ENCODE results near the gene SLC6A3. TPM values are rescaled to one million over a fixed set of nuclear protein-coding genes. Genes with fewer than 3 reads are reported as not detected.

The SLC6A3 gene
- total RNA-seq, 5 donors from 2014 or later (not counting 1 experiment from before 2014, with no cell fraction given), result 0.22 TPM; not detected in 4

DNA sequence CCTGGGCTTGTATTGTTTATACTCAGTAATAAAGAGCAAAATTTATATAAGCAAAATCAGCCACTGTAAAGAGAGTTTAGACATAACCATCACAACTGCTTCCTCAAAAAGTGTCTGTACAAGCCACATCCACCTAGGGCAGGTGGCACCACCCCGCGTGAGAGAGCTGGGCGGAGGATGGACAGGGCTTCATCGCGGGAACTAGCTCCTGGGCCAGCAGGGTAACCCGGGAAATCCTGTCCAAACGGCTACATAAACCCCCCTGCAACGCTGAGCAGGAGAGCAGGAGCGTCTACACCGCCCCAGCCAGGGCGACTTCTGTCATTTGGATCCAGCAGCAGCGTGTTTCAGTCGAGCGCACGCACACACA is 1.3 kb downstream of the SLC6A3 start:
- Mint-ChIP-seq H3K4me1 (peaks cover 15 to 31% (median 31%) of the 10 kb centered on the region in 3 donors), H3K4me3 (peak overlapping the region; percentile 14 to 69 (median 26)), H3K27ac (no peak overlapping the region), H3K27me3 (peaks cover 37 to 65% of the 10 kb centered on the region in 2 donors), H3K36me3 (peaks cover 2% of the 10 kb centered on the region), H3K9me3 (peaks cover 6 to 10% (median 7%) of the 10 kb centered on the region in 3 donors)
- ChIA-PET CTCF (no interaction called here), POLR2A (no interaction called here)
- no peak overlapping the region for H3K27ac ChIP-seq (ENCODE audit: low read length)
- no peak for DNase-seq
- H3K4me1 ChIP-seq (ENCODE audit: control insufficient read depth in 1 of 2, extremely low read depth in 1 of 2, insufficient read depth in 2 of 2, low read length in 2 of 2), result peaks cover 0 to 26% of the 10 kb centered on the region in 2 experiments
- peaks cover 8 to 81% of the 10 kb centered on the region in 2 experiments for H3K27me3 ChIP-seq (replicated peaks in 1 of 2; ENCODE audit: control insufficient read depth in 2 of 2, extremely low read depth in 1 of 2, insufficient read depth in 2 of 2, low read length in 1 of 2)
- no peak for ATAC-seq (replicated peaks in 1 of 4)
- no peaks in the 10 kb centered on the region for H3K9me3 ChIP-seq
- 59% methylated on average over 15 of the region's 15 CpGs for WGBS (ENCODE audit: insufficient coverage)
- no peak overlapping the region for H3K4me3 ChIP-seq (ENCODE audit: control insufficient read depth in 1 of 2, extremely low read depth in 1 of 2, low read length in 1 of 2)
- H3K36me3 ChIP-seq (ENCODE audit: control insufficient read depth in 2 of 2, extremely low read depth in 1 of 2, insufficient read depth in 1 of 2, low read length in 1 of 2), result no peaks in the 10 kb centered on the region

DNA sequence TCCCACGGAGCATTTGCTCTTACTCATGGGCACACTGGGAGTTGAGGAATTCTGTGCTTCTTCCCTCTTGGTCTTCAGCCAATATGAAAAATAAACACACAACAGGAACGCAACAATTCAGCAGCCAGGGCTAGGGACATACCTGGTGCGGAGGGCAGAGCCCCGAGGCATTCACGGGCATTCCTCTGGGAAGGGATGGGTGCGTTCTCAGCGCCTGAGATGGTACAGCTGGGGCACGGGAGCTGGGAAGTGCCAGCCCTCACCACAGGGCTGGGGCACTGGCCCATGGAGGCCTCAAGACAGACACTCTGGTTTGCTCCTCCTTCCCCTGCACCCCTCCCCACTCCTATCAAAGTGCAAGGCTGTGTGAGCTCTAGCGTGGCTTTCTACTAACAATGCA is 2.1 kb downstream of the SLC6A3 start:
- H3K4me1 ChIP-seq (ENCODE audit: control insufficient read depth in 1 of 2, extremely low read depth in 1 of 2, insufficient read depth in 2 of 2, low read length in 2 of 2), result peaks cover 0 to 21% of the 10 kb centered on the region in 2 experiments
- peak overlapping the region in 1 of 3 donors; percentile 69 for H3K4me3 Mint-ChIP-seq
- no peak for ATAC-seq (replicated peaks in 1 of 4)
- no peaks in the 10 kb centered on the region for H3K9me3 ChIP-seq
- no peaks in the 10 kb centered on the region for H3K36me3 ChIP-seq (ENCODE audit: control insufficient read depth in 2 of 2, extremely low read depth in 1 of 2, insufficient read depth in 1 of 2, low read length in 1 of 2)
- no peak overlapping the region for H3K27ac Mint-ChIP-seq
- H3K9me3 Mint-ChIP-seq, result peaks cover 6 to 10% (median 7%) of the 10 kb centered on the region in 3 donors
- H3K4me3 ChIP-seq (ENCODE audit: control insufficient read depth in 1 of 2, extremely low read depth in 1 of 2, low read length in 1 of 2), result no peak overlapping the region
- H3K36me3 Mint-ChIP-seq, result peaks cover 2% of the 10 kb centered on the region
- ChIA-PET POLR2A (no interaction called here), CTCF (no interaction called here)
- H3K27ac ChIP-seq (ENCODE audit: low read length), result no peak overlapping the region
- H3K27me3 Mint-ChIP-seq, result peaks cover 38 to 59% of the 10 kb centered on the region in 2 donors
- H3K4me1 Mint-ChIP-seq, result peaks cover 13 to 24% (median 24%) of the 10 kb centered on the region in 3 donors
- no peak for DNase-seq
- H3K27me3 ChIP-seq (replicated peaks in 1 of 2; ENCODE audit: control insufficient read depth in 2 of 2, extremely low read depth in 1 of 2, insufficient read depth in 2 of 2, low read length in 1 of 2), result peaks cover 8 to 80% of the 10 kb centered on the region in 2 experiments
- 76% methylated on average over 7 of the region's 9 CpGs for WGBS (ENCODE audit: insufficient coverage)

DNA sequence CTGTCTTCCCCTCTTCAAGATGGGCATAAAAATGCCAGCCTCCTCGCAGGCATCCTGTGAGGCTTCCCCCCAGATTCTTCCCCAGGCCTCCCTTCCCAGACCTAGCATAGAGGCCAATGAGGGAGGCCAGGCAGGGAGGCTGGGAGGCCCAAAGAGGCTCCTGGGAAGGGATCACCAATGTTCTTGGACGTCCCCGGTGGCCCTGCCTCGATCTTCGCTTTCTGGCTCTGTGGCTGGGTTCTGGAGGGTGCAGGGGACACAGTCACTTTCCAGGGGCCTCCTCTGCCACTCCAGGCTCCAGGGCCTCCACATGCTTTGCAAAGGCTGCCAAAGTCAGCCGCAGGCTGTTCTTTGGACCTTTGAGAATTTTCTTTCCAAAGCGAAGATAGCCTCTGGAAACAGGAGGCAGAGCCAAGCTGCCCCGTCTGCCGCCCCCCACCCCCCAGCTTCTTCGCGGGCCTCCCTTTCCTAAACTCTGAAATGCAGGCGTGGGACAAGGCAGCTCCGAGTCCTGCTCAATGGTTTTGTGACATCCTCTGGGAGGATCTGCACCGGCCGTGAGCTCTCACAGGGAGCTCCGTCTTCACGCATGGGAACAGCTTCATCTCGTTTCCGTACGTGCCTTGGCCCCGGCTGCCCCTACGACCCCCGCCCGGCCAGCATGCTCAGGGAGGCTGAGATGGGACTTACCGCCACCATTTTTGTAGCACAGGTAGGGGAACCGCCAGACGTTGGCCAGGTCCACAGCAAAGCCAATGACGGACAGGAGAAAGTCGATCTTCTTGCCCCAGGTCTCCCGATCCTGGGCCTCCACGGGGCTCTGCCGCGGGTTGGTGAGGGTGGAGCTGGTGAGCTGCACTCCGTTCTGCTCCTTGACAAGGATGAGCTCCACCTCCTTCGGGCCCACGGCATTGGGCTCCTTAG is 2.8 kb downstream of the SLC6A3 start:
- Mint-ChIP-seq H3K36me3 (peaks cover 2% of the 10 kb centered on the region), H3K9me3 (peaks cover 6 to 10% (median 7%) of the 10 kb centered on the region in 3 donors), H3K27ac (no peak overlapping the region), H3K4me1 (peaks cover 8 to 18% (median 17%) of the 10 kb centered on the region in 3 donors), H3K4me3 (no peak overlapping the region), H3K27me3 (peaks cover 40 to 56% of the 10 kb centered on the region in 2 donors)
- Histone ChIP-seq H3K9me3 (no peaks in the 10 kb centered on the region), H3K4me1 (ENCODE audit: control insufficient read depth in 1 of 2, extremely low read depth in 1 of 2, insufficient read depth in 2 of 2, low read length in 2 of 2) (peaks cover 0 to 14% of the 10 kb centered on the region in 2 experiments), H3K36me3 (ENCODE audit: control insufficient read depth in 2 of 2, extremely low read depth in 1 of 2, insufficient read depth in 1 of 2, low read length in 1 of 2) (no peaks in the 10 kb centered on the region), H3K27me3 (replicated peaks in 1 of 2; ENCODE audit: control insufficient read depth in 2 of 2, extremely low read depth in 1 of 2, insufficient read depth in 2 of 2, low read length in 1 of 2) (peaks cover 7 to 79% of the 10 kb centered on the region in 2 experiments), H3K27ac (ENCODE audit: low read length) (no peak overlapping the region), H3K4me3 (ENCODE audit: control insufficient read depth in 1 of 2, extremely low read depth in 1 of 2, low read length in 1 of 2) (no peak overlapping the region)
- CTCF ChIA-PET, result no interaction called here
- no peak for ATAC-seq (replicated peaks in 1 of 4)
- POLR2A ChIA-PET, result no interaction called here
- no peak for DNase-seq
- 82% methylated on average over 33 of the region's 36 CpGs for WGBS (ENCODE audit: insufficient coverage)

DNA sequence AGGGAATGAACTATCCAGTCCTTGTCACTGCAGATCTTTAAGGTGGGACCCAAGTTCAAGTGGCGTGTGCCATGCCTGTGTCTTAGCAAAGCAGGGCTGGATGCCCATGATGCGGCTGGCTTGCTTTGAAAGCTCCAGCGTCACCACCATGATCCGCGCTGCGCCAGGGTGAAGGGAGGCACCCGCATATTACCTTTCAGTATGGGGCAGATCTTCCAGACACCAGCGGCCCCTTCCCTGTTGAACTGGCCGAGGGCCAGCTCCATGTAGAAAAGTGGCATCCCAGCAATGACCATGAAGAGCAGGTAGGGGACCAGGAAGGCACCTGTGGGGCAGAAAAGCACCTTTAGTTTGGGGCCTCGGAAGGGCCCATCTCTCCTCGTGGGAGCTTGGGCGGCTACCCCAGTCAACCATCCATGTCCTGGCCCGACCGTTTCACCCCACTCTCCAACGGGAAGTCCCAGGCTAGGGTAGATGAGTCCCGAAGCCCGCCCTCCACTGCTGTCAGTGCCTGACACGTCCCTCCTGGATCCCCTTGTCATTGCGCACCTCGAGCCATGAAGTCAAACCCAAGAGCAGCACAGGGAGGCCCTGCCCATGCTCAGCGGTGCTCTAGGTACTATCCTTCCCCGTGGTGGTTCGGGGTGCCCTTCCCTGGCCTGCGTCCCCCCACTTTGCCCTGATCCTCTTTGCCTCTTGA is 3.9 kb downstream of the SLC6A3 start:
- WGBS (ENCODE audit: insufficient coverage), result 85% methylated on average over 21 of the region's 24 CpGs
- H3K27ac ChIP-seq (ENCODE audit: low read length), result no peak overlapping the region
- no peaks in the 10 kb centered on the region for H3K9me3 ChIP-seq
- ATAC-seq (replicated peaks in 1 of 4) (no peak), DNase-seq (no peak)
- ChIA-PET CTCF (interaction anchor here in 1 of 2 donors (0.5 kb wide), 1 partner anchor 300 kb away, joined by 3 read pairs; no protein-coding TSS in a partner anchor), POLR2A (no interaction called here)
- H3K4me3 Mint-ChIP-seq, result no peak overlapping the region
- H3K27me3 ChIP-seq (replicated peaks in 1 of 2; ENCODE audit: control insufficient read depth in 2 of 2, extremely low read depth in 1 of 2, insufficient read depth in 2 of 2, low read length in 1 of 2), result peaks cover 4 to 72% of the 10 kb centered on the region in 2 experiments
- peaks cover 6 to 10% (median 7%) of the 10 kb centered on the region in 3 donors for H3K9me3 Mint-ChIP-seq
- no peak overlapping the region for H3K27ac Mint-ChIP-seq
- no peaks in the 10 kb centered on the region for H3K36me3 ChIP-seq (ENCODE audit: control insufficient read depth in 2 of 2, extremely low read depth in 1 of 2, insufficient read depth in 1 of 2, low read length in 1 of 2)
- peaks cover 0 to 10% (median 8%) of the 10 kb centered on the region in 3 donors for H3K4me1 Mint-ChIP-seq
- H3K4me1 ChIP-seq (ENCODE audit: control insufficient read depth in 1 of 2, extremely low read depth in 1 of 2, insufficient read depth in 2 of 2, low read length in 2 of 2), result peaks cover 0 to 11% of the 10 kb centered on the region in 2 experiments
- peaks cover 2% of the 10 kb centered on the region for H3K36me3 Mint-ChIP-seq
- H3K27me3 Mint-ChIP-seq, result peaks cover 36 to 48% of the 10 kb centered on the region in 2 donors
- no peak overlapping the region for H3K4me3 ChIP-seq (ENCODE audit: control insufficient read depth in 1 of 2, extremely low read depth in 1 of 2, low read length in 1 of 2)

DNA sequence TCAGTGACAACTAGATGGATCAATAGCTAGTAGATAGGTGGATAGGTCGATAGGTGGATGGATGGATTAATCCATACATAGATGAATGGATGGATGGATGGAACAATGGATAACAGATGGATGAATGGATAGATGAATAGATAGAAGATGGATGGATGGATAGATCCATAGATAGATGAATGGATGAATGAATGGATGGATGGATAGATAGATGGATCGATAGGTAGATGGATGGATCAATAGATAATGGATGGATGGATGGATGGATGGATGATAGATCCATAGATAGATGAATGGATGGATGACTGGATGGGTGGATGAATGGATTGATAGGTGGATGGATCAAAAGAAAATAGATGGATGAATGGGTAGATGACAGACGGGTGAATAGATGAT is 5.1 kb downstream of the SLC6A3 start:
- Mint-ChIP-seq H3K9me3 (peaks cover 6 to 10% (median 7%) of the 10 kb centered on the region in 3 donors), H3K4me3 (no peak overlapping the region), H3K27me3 (peaks cover 36 to 47% of the 10 kb centered on the region in 2 donors), H3K4me1 (peaks cover 0 to 10% (median 8%) of the 10 kb centered on the region in 3 donors), H3K36me3 (peaks cover 2% of the 10 kb centered on the region), H3K27ac (no peak overlapping the region)
- Histone ChIP-seq H3K4me1 (ENCODE audit: control insufficient read depth in 1 of 2, extremely low read depth in 1 of 2, insufficient read depth in 2 of 2, low read length in 2 of 2) (peaks cover 0 to 7% of the 10 kb centered on the region in 2 experiments), H3K36me3 (ENCODE audit: control insufficient read depth in 2 of 2, extremely low read depth in 1 of 2, insufficient read depth in 1 of 2, low read length in 1 of 2) (no peaks in the 10 kb centered on the region), H3K27me3 (replicated peaks in 1 of 2; ENCODE audit: control insufficient read depth in 2 of 2, extremely low read depth in 1 of 2, insufficient read depth in 2 of 2, low read length in 1 of 2) (peaks cover 4 to 68% of the 10 kb centered on the region in 2 experiments), H3K27ac (ENCODE audit: low read length) (no peak overlapping the region), H3K9me3 (no peaks in the 10 kb centered on the region), H3K4me3 (ENCODE audit: control insufficient read depth in 1 of 2, extremely low read depth in 1 of 2, low read length in 1 of 2) (no peak overlapping the region)
- ChIA-PET POLR2A (no interaction called here), CTCF (no interaction called here)
- WGBS (ENCODE audit: insufficient coverage), result 72% methylated on average over 3 of the region's 3 CpGs
- DNase-seq (no peak), ATAC-seq (replicated peaks in 1 of 4) (no peak)

DNA sequence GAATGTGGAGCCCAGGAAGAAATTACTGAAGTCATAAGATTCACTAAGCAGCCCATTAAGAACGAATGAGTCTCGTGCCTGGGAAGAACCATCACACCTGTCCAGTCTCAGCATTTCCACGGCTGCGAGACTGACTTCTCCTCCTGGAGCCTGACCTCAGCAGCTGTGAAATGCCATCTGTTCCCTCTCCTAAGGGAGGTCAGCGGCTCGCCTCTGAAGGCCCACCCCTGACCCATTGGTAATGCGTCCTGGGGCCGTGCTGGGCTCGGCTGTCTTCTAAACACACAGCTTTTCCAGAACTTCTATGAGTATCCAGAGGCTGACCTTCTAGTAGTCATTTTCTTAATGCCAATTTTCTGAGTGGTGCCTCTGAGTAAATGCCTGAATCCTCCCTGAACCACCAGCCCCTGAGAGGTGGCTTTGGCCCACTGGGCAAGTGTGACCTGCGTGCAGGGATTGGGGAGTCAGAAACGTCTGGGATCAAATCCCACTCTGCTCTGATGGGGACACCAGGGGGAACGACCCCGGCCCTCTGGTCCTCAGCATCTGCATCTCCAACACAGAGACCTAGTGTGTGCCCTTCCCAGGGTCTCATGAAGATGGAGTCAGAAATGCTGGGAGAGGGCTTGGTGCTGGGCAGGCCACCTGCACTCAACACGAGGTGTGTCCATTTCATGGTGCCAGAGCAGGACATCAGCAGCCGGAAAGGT is 5.7 kb downstream of the SLC6A3 start:
- Mint-ChIP-seq H3K27ac (no peak overlapping the region), H3K36me3 (peaks cover 2% of the 10 kb centered on the region), H3K27me3 (peaks cover 36 to 45% of the 10 kb centered on the region in 2 donors), H3K4me1 (peaks cover 0 to 7% (median 5%) of the 10 kb centered on the region in 3 donors), H3K4me3 (no peak overlapping the region), H3K9me3 (peaks cover 6 to 10% (median 7%) of the 10 kb centered on the region in 3 donors)
- Histone ChIP-seq H3K36me3 (ENCODE audit: control insufficient read depth in 2 of 2, extremely low read depth in 1 of 2, insufficient read depth in 1 of 2, low read length in 1 of 2) (no peaks in the 10 kb centered on the region), H3K4me3 (ENCODE audit: control insufficient read depth in 1 of 2, extremely low read depth in 1 of 2, low read length in 1 of 2) (no peak overlapping the region), H3K4me1 (ENCODE audit: control insufficient read depth in 1 of 2, extremely low read depth in 1 of 2, insufficient read depth in 2 of 2, low read length in 2 of 2) (peaks cover 0 to 2% of the 10 kb centered on the region in 2 experiments), H3K27ac (ENCODE audit: low read length) (no peak overlapping the region), H3K27me3 (replicated peaks in 1 of 2; ENCODE audit: control insufficient read depth in 2 of 2, extremely low read depth in 1 of 2, insufficient read depth in 2 of 2, low read length in 1 of 2) (peaks cover 4 to 63% of the 10 kb centered on the region in 2 experiments), H3K9me3 (no peaks in the 10 kb centered on the region)
- ChIA-PET CTCF (no interaction called here), POLR2A (no interaction called here)
- WGBS (ENCODE audit: insufficient coverage), result 75% methylated on average over 12 of the region's 15 CpGs
- ATAC-seq (replicated peaks in 1 of 4) (no peak), DNase-seq (no peak)
